H1 (cell line): ENCODE data around the gene CAB39L. TPM values are rescaled to one million over a fixed set of nuclear protein-coding genes. Genes with fewer than 3 reads are reported as not detected.

Experiments used
- CTCF ChIA-PET: fragments of 300-600 bp; sonication (Branson Sonifier 250); formaldehyde crosslinking; loops from one replicate; lab custom pipeline; 2021; ENCODE audit not compliant: partially characterized antibody; lab: Charles Lee
- POLR2A ChIA-PET: fragments of 300-600 bp; sonication (Branson Sonifier 250); formaldehyde crosslinking; loops from one replicate; lab custom pipeline; 2021; ENCODE audit warnings: inconsistent platforms; ENCODE audit not compliant: partially characterized antibody; lab: Charles Lee
- DNase-seq, 2 experiments: peaks; one replicate each; pipeline versions ENCODE4 v3.0.0 to v3.0.0-alpha.2; 2010 to 2022; ENCODE audit warnings: low spot score in 2 of 2, low read depth in 1 of 2, mixed read lengths in 1 of 2
- FAIRE-seq: peaks from 2 replicates; lab custom pipeline; 2011; peaks lifted over from hg19 to GRCh38; lab: Jason Lieb, UNC
- H2AFZ ChIP-seq: 2 replicates; pipeline ENCODE4 v1.8.1; 2012; ENCODE audit warnings: low read length, inconsistent platforms
- H2AK5ac ChIP-seq: 2 replicates; pipeline ENCODE4 v1.6.1; 2013; ENCODE audit warnings: low read depth, low read length
- H2BK120ac ChIP-seq: replicated peaks from 2 replicates; pipeline ENCODE3; 2013; ENCODE audit warnings: low read depth, low read length, inconsistent platforms
- H2BK12ac ChIP-seq: 2 replicates; pipeline ENCODE4 v1.6.1; 2013; ENCODE audit warnings: low read depth, low read length
- H2BK15ac ChIP-seq: 2 replicates; pipeline ENCODE4 v1.6.1; 2013; ENCODE audit warnings: low read length
- H2BK20ac ChIP-seq: 2 replicates; pipeline ENCODE4 v1.6.1; 2013; ENCODE audit warnings: low read length
- H2BK5ac ChIP-seq: 2 replicates; pipeline ENCODE4 v1.6.1; 2013; ENCODE audit warnings: low read depth, low read length
- H3K14ac ChIP-seq: 2 replicates; pipeline ENCODE4 v1.6.1; 2013; ENCODE audit warnings: inconsistent platforms; ENCODE audit not compliant: insufficient read length
- H3K18ac ChIP-seq: 2 replicates; pipeline ENCODE4 v1.6.1; 2013; ENCODE audit warnings: low read length; ENCODE audit errors: extremely low read depth
- H3K23ac ChIP-seq: 2 replicates; pipeline ENCODE4 v1.6.1; 2013; ENCODE audit warnings: inconsistent platforms; ENCODE audit not compliant: insufficient read length
- H3K23me2 ChIP-seq: 2 replicates; pipeline ENCODE4 v1.6.1; 2013; ENCODE audit warnings: low read depth, low read length
- H3K27ac ChIP-seq: 2 replicates; pipeline ENCODE4 v1.6.1; 2011; ENCODE audit warnings: low read depth, low read length, inconsistent platforms
- H3K27me3 ChIP-seq, 4 experiments: replicated peaks in 1 of 4; 1 replicate in 1 of 4; 2 replicates in 3 of 4; pipeline versions ENCODE4 v1.6.1 to v1.8.1; 2011 to 2013; ENCODE audit warnings: low read length in 3 of 4, mild to moderate bottlenecking in 3 of 4, inconsistent platforms in 2 of 4, mixed read lengths in 2 of 4, moderate library complexity in 1 of 4; ENCODE audit not compliant: control insufficient read depth in 3 of 4, insufficient read depth in 3 of 4; ENCODE audit errors: extremely low read depth in 1 of 4
- H3K36me3 ChIP-seq, 4 experiments: 2 replicates each; pipeline versions ENCODE4 v1.6.1 to v1.8.1; 2011 to 2013; ENCODE audit warnings: mild to moderate bottlenecking in 4 of 4, low read length in 3 of 4, moderate library complexity in 2 of 4, control low read depth in 1 of 4, inconsistent platforms in 1 of 4; ENCODE audit not compliant: insufficient read depth in 4 of 4, control insufficient read depth in 2 of 4
- H3K4ac ChIP-seq: replicated peaks from 2 replicates; pipeline ENCODE3; 2013; ENCODE audit warnings: low read length, low read depth, mixed read lengths, inconsistent platforms; ENCODE audit not compliant: insufficient read length
- H3K4me1 ChIP-seq, 4 experiments: replicated peaks in 1 of 4; 1 replicate in 1 of 4; 2 replicates in 3 of 4; pipeline versions ENCODE4 v1.6.1 to v1.8.1; 2011 to 2013; ENCODE audit warnings: low read length in 3 of 4, inconsistent platforms in 2 of 4, mixed read lengths in 1 of 4; ENCODE audit not compliant: insufficient read depth in 4 of 4, control insufficient read depth in 3 of 4
- H3K4me2 ChIP-seq, 2 experiments: 2 replicates each; pipeline versions ENCODE4 v1.6.1 to v1.8.1; 2011 to 2013; ENCODE audit warnings: low read depth in 2 of 2, low read length in 2 of 2, control low read depth in 1 of 2, inconsistent platforms in 1 of 2, mild to moderate bottlenecking in 1 of 2; ENCODE audit not compliant: insufficient read depth in 1 of 2
- H3K4me3 ChIP-seq, 4 experiments: fragments of 200-600, 300-600 bp in 1 of 4; sonication (generic), shearing (Covaris generic), sonication (Bioruptor Twin) in 1 of 4; 2 replicates each; pipeline versions ENCODE4 v1.5.1 to v1.8.1; 2011 to 2016; ENCODE audit warnings: low read length in 4 of 4, low read depth in 3 of 4, control low read depth in 2 of 4, inconsistent platforms in 2 of 4, mild to moderate bottlenecking in 2 of 4, mixed read lengths in 1 of 4, moderate library complexity in 1 of 4; ENCODE audit not compliant: insufficient read depth in 2 of 4; ENCODE audit errors: extremely low read depth in 1 of 4
- H3K56ac ChIP-seq: replicated peaks from 2 replicates; pipeline ENCODE3; 2013; ENCODE audit warnings: low read depth, mild to moderate bottlenecking, mixed read lengths, low read length, inconsistent platforms; ENCODE audit not compliant: insufficient read length
- H3K79me1 ChIP-seq: 2 replicates; pipeline ENCODE4 v1.6.1; 2013; ENCODE audit warnings: low read depth, low read length, control low read depth
- H3K79me2 ChIP-seq, 2 experiments: 2 replicates each; pipeline versions ENCODE4 v1.6.1 to v1.8.1; 2012 to 2013; ENCODE audit warnings: low read length in 2 of 2, mild to moderate bottlenecking in 2 of 2, inconsistent platforms in 1 of 2; ENCODE audit not compliant: insufficient read depth in 2 of 2, control insufficient read depth in 1 of 2
- H3K9ac ChIP-seq, 4 experiments: replicated peaks in 1 of 4; 1 replicate in 1 of 4; 2 replicates in 3 of 4; pipeline versions ENCODE4 v1.6.1 to v1.8.1; 2011 to 2013; ENCODE audit warnings: low read depth in 3 of 4, low read length in 3 of 4, control low read depth in 2 of 4, mild to moderate bottlenecking in 2 of 4, moderate library complexity in 2 of 4, inconsistent platforms in 1 of 4; ENCODE audit errors: extremely low read depth in 1 of 4
- H3K9me3 ChIP-seq, 2 experiments: 2 replicates each; pipeline versions ENCODE4 v1.6.1 to v1.8.1; 2012 to 2013; ENCODE audit warnings: mild to moderate bottlenecking in 2 of 2, moderate library complexity in 2 of 2, control low read depth in 1 of 2, inconsistent platforms in 1 of 2, low read depth in 1 of 2, low read length in 1 of 2, mixed read lengths in 1 of 2; ENCODE audit not compliant: insufficient read depth in 2 of 2
- H4K20me1 ChIP-seq, 2 experiments: replicated peaks in 1 of 2; 2 replicates each; pipeline versions ENCODE3 to v1.8.1; 2011 to 2013; ENCODE audit warnings: inconsistent platforms in 2 of 2, low read length in 2 of 2, mild to moderate bottlenecking in 1 of 2; ENCODE audit not compliant: insufficient read depth in 2 of 2, control insufficient read depth in 1 of 2
- H4K5ac ChIP-seq: 2 replicates; pipeline ENCODE4 v1.6.1; 2013; ENCODE audit warnings: low read length, low read depth, mixed read lengths, inconsistent platforms; ENCODE audit not compliant: insufficient read length
- H4K8ac ChIP-seq: 2 replicates; pipeline ENCODE4 v1.8.0; 2013; ENCODE audit warnings: mild to moderate bottlenecking, moderate library complexity, low read length, inconsistent platforms; ENCODE audit not compliant: insufficient read depth; ENCODE audit errors: extremely low read depth
- H4K91ac ChIP-seq: replicated peaks from 2 replicates; pipeline ENCODE3; 2013; ENCODE audit warnings: low read length, mixed read lengths, inconsistent platforms; ENCODE audit not compliant: insufficient read length
- BCL11A ChIP-seq, 2 experiments: IDR thresholded peaks; one replicate each; pipeline ENCODE4 v1.6.1; 2011; ENCODE audit warnings: low read depth in 2 of 2, low read length in 2 of 2, mild to moderate bottlenecking in 2 of 2
- CBX8 ChIP-seq: fragments of 300-800, 300-1000 bp; sonication (generic); IDR thresholded peaks from 2 replicates; pipeline ENCODE4 v1.7.1; 2016; ENCODE audit warnings: low read depth, low read length, borderline replicate concordance
- CREB1 ChIP-seq: IDR thresholded peaks from 2 replicates; pipeline ENCODE4 v1.6.1; 2012; ENCODE audit warnings: inconsistent platforms
- CTBP2 ChIP-seq: IDR thresholded peaks from 2 replicates; pipeline ENCODE4 v1.7.0; 2011; ENCODE audit warnings: borderline replicate concordance, mild to moderate bottlenecking, moderate library complexity, mixed read lengths, low read length; ENCODE audit not compliant: insufficient read depth, insufficient read length
- GTF2F1 ChIP-seq: IDR thresholded peaks from 2 replicates; pipeline ENCODE4 v1.6.1; 2012; ENCODE audit warnings: low read depth, low read length, improper control_type of control experiment, borderline replicate concordance
- NANOG ChIP-seq: IDR thresholded peaks from 2 replicates; pipeline ENCODE4 v1.6.1; 2011; ENCODE audit warnings: low read length, low read depth, mild to moderate bottlenecking, inconsistent platforms; ENCODE audit not compliant: insufficient read depth, poor library complexity, severe bottlenecking
- POLR2A ChIP-seq, 2 experiments: IDR thresholded peaks; 1 replicate in 1 of 2; 2 replicates in 1 of 2; pipeline ENCODE4 v1.6.1; 2011; ENCODE audit warnings: low read depth in 2 of 2, low read length in 2 of 2, mild to moderate bottlenecking in 2 of 2; ENCODE audit errors: control extremely low read depth in 1 of 2
- POLR2AphosphoS5 ChIP-seq: IDR thresholded peaks from 2 replicates; pipeline ENCODE4 v1.6.1; 2011; ENCODE audit warnings: low read depth, low read length
- RXRA ChIP-seq: IDR thresholded peaks from 2 replicates; pipeline ENCODE4 v1.6.1; 2011; ENCODE audit warnings: low read depth, mild to moderate bottlenecking, low read length, moderate library complexity; ENCODE audit not compliant: insufficient read depth
- SIN3A ChIP-seq, 2 experiments: IDR thresholded peaks in 1 of 2; conservative IDR thresholded peaks in 1 of 2; 2 replicates each; pipeline ENCODE4 v1.6.1; 2011 to 2012; ENCODE audit warnings: low read length in 2 of 2, improper control_type of control experiment in 1 of 2, low read depth in 1 of 2, mild to moderate bottlenecking in 1 of 2
- SRF ChIP-seq: IDR thresholded peaks from 2 replicates; pipeline ENCODE4 v1.6.1; 2011; ENCODE audit warnings: mild to moderate bottlenecking, low read depth, low read length, moderate library complexity
- TCF12 ChIP-seq: IDR thresholded peaks from 2 replicates; pipeline ENCODE4 v1.6.1; 2011; ENCODE audit warnings: low read depth, mild to moderate bottlenecking, low read length
- YY1 ChIP-seq: IDR thresholded peaks from 2 replicates; pipeline ENCODE4 v1.6.1; 2011; ENCODE audit warnings: low read depth, mild to moderate bottlenecking, low read length
- ZNF274 ChIP-seq: IDR thresholded peaks from 2 replicates; pipeline ENCODE4 v1.7.0; 2012; ENCODE audit warnings: low read length, borderline replicate concordance; ENCODE audit errors: extremely low read depth
- WGBS, 2 experiments: shearing (Covaris generic) in 1 of 2; methylation state at CpG; one replicate each; pipeline versions ENCODE4 v1.1.6 to v1.1.7; 2013 to 2015; ENCODE audit warnings: low lambda C conversion rate in 2 of 2, mixed read lengths in 2 of 2, inconsistent platforms in 1 of 2, low coverage in 1 of 2, missing lambda C conversion rate in 1 of 2; ENCODE audit not compliant: insufficient replicate concordance in 2 of 2, insufficient coverage in 1 of 2, insufficient read length in 1 of 2; ENCODE audit errors: extremely low coverage in 1 of 2, missing lambda C conversion rate in 1 of 2; 5-methylcytosine and 5-hydroxymethylcytosine counted together
- polyA plus RNA-seq, 7 experiments: library from polyadenylated mRNA; depleted of rRNA in 3 of 7; stranded (reverse) in 5 of 7; unstranded in 2 of 7; fragments of >200 nt in 5 of 7; fragments of 200-250 nt in 2 of 7; gene quantifications; 1 replicate in 5 of 7; 2 replicates in 1 of 7; 4 replicates in 1 of 7; pipeline versions ENCODE4 v1.2.1 to v1.2.3, GENCODE V29; 2011 to 2013; ENCODE audit warnings: missing spikeins in 2 of 7, mixed read lengths in 2 of 7
- total RNA-seq: library from RNA; stranded (reverse); fragmentation: NEBNext Ultra II Directional; extraction: Animal tissue kit (Norgen Biotek cat#: 25700); gene quantifications from 2 replicates; pipeline ENCODE4 v1.2.1, GENCODE V29; 2021
- TF ChIP-seq, protein P1 (sequence below): IDR thresholded peaks from 2 replicates; pipeline ENCODE4 v1.6.1; 2011; ENCODE audit warnings: low read depth, mild to moderate bottlenecking, low read length; ENCODE audit not compliant: insufficient read depth

Gene CAB39L
- total and polyA plus RNA-seq, 2 of the 8 experiments (the other 6 are each of a cell fraction or from before 2014, with no cell fraction given): 2.5 to 4.8 TPM

GRCh38 chr13:49459580-49459979 lies 15.7 kb upstream of the CAB39L start:
- H3K4ac ChIP-seq: no peak overlapping the region
- no peak overlapping the region for H2BK12ac ChIP-seq
- no peak overlapping the region for H3K4me3 ChIP-seq
- no peak overlapping the region for H3K14ac ChIP-seq
- no peak overlapping the region for H2BK5ac ChIP-seq
- no peaks in the 10 kb centered on the region for H4K20me1 ChIP-seq
- H3K56ac ChIP-seq: no peak overlapping the region
- ChIA-PET CTCF (no interaction called here), POLR2A (no interaction called here)
- no peaks in the 10 kb centered on the region for H3K27me3 ChIP-seq
- H2BK20ac ChIP-seq: no peak overlapping the region
- no peaks in the 10 kb centered on the region for H3K79me1 ChIP-seq
- no peak overlapping the region for H2BK120ac ChIP-seq
- no peak overlapping the region for H3K9ac ChIP-seq
- H4K91ac ChIP-seq: no peak overlapping the region
- H3K79me2 ChIP-seq: no peaks in the 10 kb centered on the region
- peaks cover 0 to 30% (median 11%) of the 10 kb centered on the region in 4 experiments; a peak in 4 of 8 replicates for H3K36me3 ChIP-seq
- no peak overlapping the region for H3K18ac ChIP-seq
- H3K4me1 ChIP-seq: no peaks in the 10 kb centered on the region
- no peak overlapping the region for H3K4me2 ChIP-seq
- peaks cover 19 to 20% of the 10 kb centered on the region in 2 experiments for H3K9me3 ChIP-seq
- no peak overlapping the region for H2AFZ ChIP-seq
- no peaks in the 10 kb centered on the region for H3K23me2 ChIP-seq
- no peak for DNase-seq
- H2BK15ac ChIP-seq: no peak overlapping the region
- H3K27ac ChIP-seq: no peak overlapping the region
- H3K23ac ChIP-seq: no peak overlapping the region
- H4K5ac ChIP-seq: no peak overlapping the region
- H2AK5ac ChIP-seq: no peak overlapping the region
- 92% methylated on average over 1 of the region's 1 CpG; no CpG with 5 or more reads in 1 of the 2 experiments for WGBS, 2 experiments
- no peak overlapping the region for H4K8ac ChIP-seq
- no peak for FAIRE-seq
- TF ChIP-seq BCL11A (IDR thresholded peaks at IDR 0.05; ENCODE audit: low read depth in 2 of 2, low read length in 2 of 2): no peak
- TF ChIP-seq NANOG: no peak
- no peak for TF ChIP-seq POLR2A (IDR thresholded peaks at IDR 0.05; ENCODE audit: control extremely low read depth in 1 of 2, low read depth in 2 of 2, low read length in 2 of 2)
- no peak for TF ChIP-seq CTBP2
- TF ChIP-seq SIN3A (conservative IDR thresholded peaks at IDR 0.05 in 1 of 2, IDR thresholded peaks at IDR 0.05 in 1 of 2; ENCODE audit: low read depth in 1 of 2, low read length in 2 of 2): no peak
- no peak for TF ChIP-seq RXRA
- TF ChIP-seq ZNF274: no peak
- TF ChIP-seq YY1: no peak
- TF ChIP-seq CREB1: no peak
- no peak for TF ChIP-seq SRF
- no peak for TF ChIP-seq POLR2AphosphoS5
- no peak for TF ChIP-seq TCF12
- TF ChIP-seq GTF2F1: no peak
- TF ChIP-seq, protein P1, sequence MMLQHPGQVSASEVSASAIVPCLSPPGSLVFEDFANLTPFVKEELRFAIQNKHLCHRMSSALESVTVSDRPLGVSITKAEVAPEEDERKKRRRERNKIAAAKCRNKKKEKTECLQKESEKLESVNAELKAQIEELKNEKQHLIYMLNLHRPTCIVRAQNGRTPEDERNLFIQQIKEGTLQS: no peak
- TF ChIP-seq CBX8: no peak
